WTC11 (cell line): ENCODE results near the gene RUVBL1. TPM values are rescaled to one million over a fixed set of nuclear protein-coding genes. Genes with fewer than 3 reads are reported as not detected.
A peak's percentile ranks its signal among the peaks of the same experiment; 100 is the strongest.

Experiments used
- ARID4B ChIP-seq: sonication (generic); formaldehyde crosslinking; IDR thresholded peaks from 2 replicates; pipeline ENCODE4 v1.8.0; 2023; ENCODE audit warnings: missing genetic modification reagents, mild to moderate bottlenecking, borderline replicate concordance
- ERG ChIP-seq: fragments of 250-450 bp; sonication (Bioruptor Pico); IDR thresholded peaks from 2 replicates; pipeline ENCODE4 v1.8.0; 2021; ENCODE audit warnings: mild to moderate bottlenecking
- ETV6 ChIP-seq: sonication (generic); formaldehyde crosslinking; IDR thresholded peaks from 2 replicates; pipeline ENCODE4 v1.8.1; 2022; ENCODE audit warnings: mild to moderate bottlenecking, missing genetic modification reagents
- FOXJ3 ChIP-seq: sonication (generic); formaldehyde crosslinking; IDR thresholded peaks from 2 replicates; pipeline ENCODE4 v1.9.0; 2021; ENCODE audit warnings: missing genetic modification reagents, mild to moderate bottlenecking, borderline replicate concordance
- GABPB1 ChIP-seq: sonication (generic); formaldehyde crosslinking; IDR thresholded peaks from 2 replicates; pipeline ENCODE4 v1.8.1; 2023; ENCODE audit warnings: mild to moderate bottlenecking, missing genetic modification reagents
- IRF2 ChIP-seq: sonication (generic); formaldehyde crosslinking; IDR thresholded peaks from 2 replicates; pipeline ENCODE4 v1.8.0; 2022; ENCODE audit warnings: low read depth, missing genetic modification reagents, borderline replicate concordance
- NR2C2 ChIP-seq: sonication (generic); formaldehyde crosslinking; IDR thresholded peaks from 2 replicates; pipeline ENCODE4 v1.8.0; 2022; ENCODE audit warnings: mild to moderate bottlenecking, missing genetic modification reagents
- OVOL2 ChIP-seq: fragments of 250-450 bp; sonication (Bioruptor Pico); IDR thresholded peaks from 2 replicates; pipeline ENCODE4 v1.9.0; 2021; ENCODE audit warnings: mild to moderate bottlenecking, borderline replicate concordance
- PRDM15 ChIP-seq: sonication (generic); formaldehyde crosslinking; IDR thresholded peaks from 2 replicates; pipeline ENCODE4 v1.8.0; 2022; ENCODE audit warnings: missing genetic modification reagents
- RELA ChIP-seq: sonication (generic); formaldehyde crosslinking; IDR thresholded peaks from 2 replicates; pipeline ENCODE4 v1.8.1; 2022; ENCODE audit warnings: missing genetic modification reagents, mild to moderate bottlenecking, borderline replicate concordance
- SOX15 ChIP-seq: fragments of 250-450 bp; sonication (Bioruptor Pico); IDR thresholded peaks from 2 replicates; pipeline ENCODE4 v1.9.0; 2021; ENCODE audit warnings: mild to moderate bottlenecking
- ZNF263 ChIP-seq: sonication (generic); formaldehyde crosslinking; IDR thresholded peaks from 2 replicates; pipeline ENCODE4 v1.8.1; 2022; ENCODE audit warnings: low read depth, mild to moderate bottlenecking, moderate library complexity, missing genetic modification reagents
- ZNF396 ChIP-seq: fragments of 250-450 bp; sonication (Bioruptor Pico); IDR thresholded peaks from 2 replicates; pipeline ENCODE4 v1.8.0; 2021; ENCODE audit warnings: mild to moderate bottlenecking, moderate library complexity, borderline replicate concordance
- ZNF425 ChIP-seq: fragments of 250-450 bp; sonication (Bioruptor Pico); conservative IDR thresholded peaks from 2 replicates; pipeline ENCODE4 v1.9.0; 2021; ENCODE audit warnings: mild to moderate bottlenecking
- total RNA-seq: library from RNA; stranded (reverse); gene quantifications from 3 replicates; pipeline ENCODE4 v1.2.3, GENCODE V29; 2021
- TF ChIP-seq, protein P1 (sequence below): sonication (generic); formaldehyde crosslinking; IDR thresholded peaks from 2 replicates; pipeline ENCODE4 v1.8.1; 2022; ENCODE audit warnings: low read depth, missing genetic modification reagents, borderline replicate concordance
- TF ChIP-seq, protein P2 (sequence below): sonication (generic); formaldehyde crosslinking; conservative IDR thresholded peaks from 2 replicates; pipeline ENCODE4 v1.8.1; 2023; ENCODE audit warnings: mild to moderate bottlenecking, low read depth, missing genetic modification reagents, moderate library complexity
- TF ChIP-seq, protein P3 (sequence below): sonication (generic); formaldehyde crosslinking; IDR thresholded peaks from 2 replicates; pipeline ENCODE4 v1.8.1; 2022; ENCODE audit warnings: low read depth, mild to moderate bottlenecking, moderate library complexity, missing genetic modification reagents, borderline replicate concordance

RUVBL1 gene
- total RNA-seq, 1 experiment from 2014 or later, result 118 TPM

DNA sequence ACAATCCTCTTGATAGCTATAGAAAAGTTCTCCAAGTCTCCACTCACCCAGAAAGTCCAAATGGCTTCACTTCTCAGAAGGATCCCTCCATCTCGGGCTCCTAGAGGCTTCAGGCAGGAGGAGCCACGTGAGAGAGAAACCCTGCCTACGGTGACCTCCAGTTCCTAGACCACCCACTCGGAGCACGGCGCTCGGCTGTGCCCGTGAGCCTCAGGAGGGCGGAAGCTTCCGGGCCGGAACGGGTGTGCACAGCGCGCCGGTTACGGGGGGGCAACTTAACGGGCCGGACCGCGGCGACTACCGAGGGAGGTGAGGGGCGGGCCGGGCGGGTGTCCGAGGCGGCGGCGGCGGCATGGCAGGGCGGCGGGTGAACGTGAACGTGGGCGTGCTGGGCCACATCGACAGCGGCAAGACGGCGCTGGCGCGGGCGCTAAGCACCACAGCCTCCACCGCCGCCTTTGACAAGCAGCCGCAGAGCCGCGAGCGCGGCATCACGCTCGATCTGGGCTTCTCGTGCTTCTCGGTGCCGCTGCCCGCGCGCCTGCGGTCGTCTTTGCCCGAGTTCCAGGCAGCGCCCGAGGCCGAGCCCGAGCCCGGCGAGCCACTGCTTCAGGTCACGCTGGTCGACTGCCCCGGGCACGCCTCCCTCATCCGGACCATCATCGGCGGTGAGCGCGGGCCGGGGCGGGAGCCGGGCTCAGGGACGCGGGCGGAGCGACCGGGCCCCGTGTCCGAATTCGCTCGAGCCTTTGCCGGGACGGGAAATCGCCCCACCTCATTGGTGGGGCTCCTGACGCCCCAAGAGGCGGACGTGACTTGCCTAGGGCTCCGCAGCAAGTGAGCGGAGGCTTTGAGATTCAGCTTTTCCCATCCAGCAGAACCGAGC, 29.8 kb upstream of the RUVBL1 start, which contains the start of gene EEFSEC (continued):
- TF ChIP-seq FOXJ3 (CRISPR knock-in tag) (no peak), RELA (CRISPR knock-in tag) (peak; percentile 72; the same call in 1 of the 2 replicates), ZNF425 (no peak), ERG (0 out of 2 replicates have a peak, but pooled peaks have one; percentile 44), PRDM15 (CRISPR knock-in tag) (no peak), GABPB1 (peak; percentile 83), IRF2 (CRISPR knock-in tag) (no peak), SOX15 (no peak), OVOL2 (CRISPR knock-in tag) (no peak), ZNF263 (0 out of 2 replicates have a peak, but pooled peaks have one; percentile 37), NR2C2 (CRISPR knock-in tag) (no peak; the same call in 1 of the 2 replicates), ETV6 (CRISPR knock-in tag) (0 out of 2 replicates have a peak, but pooled peaks have one; percentile 53), ZNF396 (CRISPR knock-in tag) (no peak), ARID4B (CRISPR knock-in tag) (peak; percentile 95)
- TF ChIP-seq, protein P1, sequence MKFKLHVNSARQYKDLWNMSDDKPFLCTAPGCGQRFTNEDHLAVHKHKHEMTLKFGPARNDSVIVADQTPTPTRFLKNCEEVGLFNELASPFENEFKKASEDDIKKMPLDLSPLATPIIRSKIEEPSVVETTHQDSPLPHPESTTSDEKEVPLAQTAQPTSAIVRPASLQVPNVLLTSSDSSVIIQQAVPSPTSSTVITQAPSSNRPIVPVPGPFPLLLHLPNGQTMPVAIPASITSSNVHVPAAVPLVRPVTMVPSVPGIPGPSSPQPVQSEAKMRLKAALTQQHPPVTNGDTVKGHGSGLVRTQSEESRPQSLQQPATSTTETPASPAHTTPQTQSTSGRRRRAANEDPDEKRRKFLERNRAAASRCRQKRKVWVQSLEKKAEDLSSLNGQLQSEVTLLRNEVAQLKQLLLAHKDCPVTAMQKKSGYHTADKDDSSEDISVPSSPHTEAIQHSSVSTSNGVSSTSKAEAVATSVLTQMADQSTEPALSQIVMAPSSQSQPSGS, result no peak
- TF ChIP-seq, protein P2, sequence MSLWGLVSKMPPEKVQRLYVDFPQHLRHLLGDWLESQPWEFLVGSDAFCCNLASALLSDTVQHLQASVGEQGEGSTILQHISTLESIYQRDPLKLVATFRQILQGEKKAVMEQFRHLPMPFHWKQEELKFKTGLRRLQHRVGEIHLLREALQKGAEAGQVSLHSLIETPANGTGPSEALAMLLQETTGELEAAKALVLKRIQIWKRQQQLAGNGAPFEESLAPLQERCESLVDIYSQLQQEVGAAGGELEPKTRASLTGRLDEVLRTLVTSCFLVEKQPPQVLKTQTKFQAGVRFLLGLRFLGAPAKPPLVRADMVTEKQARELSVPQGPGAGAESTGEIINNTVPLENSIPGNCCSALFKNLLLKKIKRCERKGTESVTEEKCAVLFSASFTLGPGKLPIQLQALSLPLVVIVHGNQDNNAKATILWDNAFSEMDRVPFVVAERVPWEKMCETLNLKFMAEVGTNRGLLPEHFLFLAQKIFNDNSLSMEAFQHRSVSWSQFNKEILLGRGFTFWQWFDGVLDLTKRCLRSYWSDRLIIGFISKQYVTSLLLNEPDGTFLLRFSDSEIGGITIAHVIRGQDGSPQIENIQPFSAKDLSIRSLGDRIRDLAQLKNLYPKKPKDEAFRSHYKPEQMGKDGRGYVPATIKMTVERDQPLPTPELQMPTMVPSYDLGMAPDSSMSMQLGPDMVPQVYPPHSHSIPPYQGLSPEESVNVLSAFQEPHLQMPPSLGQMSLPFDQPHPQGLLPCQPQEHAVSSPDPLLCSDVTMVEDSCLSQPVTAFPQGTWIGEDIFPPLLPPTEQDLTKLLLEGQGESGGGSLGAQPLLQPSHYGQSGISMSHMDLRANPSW (CRISPR knock-in tag), result 0 out of 2 replicates have a peak, but pooled peaks have one; percentile 24
- TF ChIP-seq, protein P3, sequence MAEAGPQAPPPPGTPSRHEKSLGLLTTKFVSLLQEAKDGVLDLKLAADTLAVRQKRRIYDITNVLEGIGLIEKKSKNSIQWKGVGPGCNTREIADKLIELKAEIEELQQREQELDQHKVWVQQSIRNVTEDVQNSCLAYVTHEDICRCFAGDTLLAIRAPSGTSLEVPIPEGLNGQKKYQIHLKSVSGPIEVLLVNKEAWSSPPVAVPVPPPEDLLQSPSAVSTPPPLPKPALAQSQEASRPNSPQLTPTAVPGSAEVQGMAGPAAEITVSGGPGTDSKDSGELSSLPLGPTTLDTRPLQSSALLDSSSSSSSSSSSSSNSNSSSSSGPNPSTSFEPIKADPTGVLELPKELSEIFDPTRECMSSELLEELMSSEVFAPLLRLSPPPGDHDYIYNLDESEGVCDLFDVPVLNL, result peak; percentile 60; the same call in 1 of the 2 replicates
